Ureter (tissue), 1 donor: ENCODE results near the gene ZNF652. TPM values are rescaled to one million over a fixed set of nuclear protein-coding genes. Genes with fewer than 3 reads are reported as not detected.
"Not testable (repeated sequence)": the region's sequence is repeated elsewhere in the genome, so short reads cannot be mapped to it uniquely, and the experiment has no call there.

Source experiments
- DNase-seq: peaks from one replicate; pipeline ENCODE4 v3.0.0-alpha.2; 2020; ENCODE audit warnings: low spot score
- total RNA-seq: library from RNA; stranded (reverse); gene quantifications from one replicate; pipeline ENCODE4 v1.2.4, GENCODE V29; 2023
- donor health status: DM: yes; HTN: yes; CAD: no.

Gene ZNF652
- total RNA-seq, 1 donor from 2014 or later = 44.6 TPM

- no peak for DNase-seq
Measured at GRCh38 chr17:49316889-49317675, 45.0 kb downstream of the ZNF652 start.

GRCh38 chr17:49316258-49316570 lies 45.8 kb downstream of the ZNF652 start:
- DNase-seq = no peak

DNA sequence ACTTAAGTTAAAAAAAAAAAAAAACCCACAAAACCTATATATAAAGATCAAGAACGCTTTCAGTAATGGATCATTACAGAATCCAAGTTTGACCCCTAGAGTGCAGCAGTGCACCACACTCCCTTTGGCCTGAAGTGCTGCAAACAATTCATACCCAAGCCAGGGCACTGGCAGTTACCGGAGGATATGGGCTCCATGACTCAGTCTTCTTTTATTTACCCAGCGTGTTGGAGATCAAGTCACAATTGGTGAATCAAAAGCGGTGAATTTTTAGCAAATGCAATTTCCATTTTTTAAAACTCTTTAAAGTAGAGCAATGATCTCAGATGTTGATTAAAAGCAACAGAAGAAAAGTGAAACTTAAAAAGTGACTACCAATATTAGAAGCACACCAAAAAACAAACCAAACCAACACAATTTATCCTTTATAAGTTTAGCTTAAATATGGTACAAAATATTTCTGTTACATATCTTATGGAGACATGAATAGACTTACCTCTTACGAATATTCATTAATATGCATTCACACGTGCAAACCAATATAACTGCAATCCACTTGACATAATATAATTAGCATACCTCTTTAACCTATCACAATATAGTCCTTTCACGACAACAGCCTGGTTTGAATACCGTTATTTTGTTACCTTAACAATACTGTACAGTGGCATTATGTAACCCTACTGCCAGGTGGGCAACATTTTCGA lies 46.3 kb downstream of the ZNF652 start:
- peak; percentile 82 for DNase-seq

- no peak for DNase-seq
Measured at GRCh38 chr17:49312722-49313121, 49.3 kb downstream of the ZNF652 start.

DNA sequence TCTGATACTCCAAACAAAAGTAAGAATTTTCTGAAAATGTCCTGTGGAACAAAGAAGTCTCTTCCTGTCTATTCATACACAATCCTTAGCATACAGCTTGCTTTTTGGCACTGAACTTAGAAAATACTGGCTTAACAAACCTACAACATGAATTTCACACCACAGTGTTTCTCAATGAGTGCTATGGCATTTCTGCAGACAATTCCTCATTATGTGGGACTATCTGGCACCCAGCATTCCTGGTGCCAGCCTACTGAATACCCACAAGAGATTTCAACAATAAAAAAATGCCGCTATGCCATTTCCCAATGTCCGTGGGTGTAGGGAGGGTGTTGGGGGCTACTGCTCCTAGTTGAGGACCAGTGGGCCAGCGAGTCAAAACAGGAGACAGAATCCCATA lies 62.1 kb downstream of the ZNF652 start:
- no peak for DNase-seq

GRCh38 chr17:49298371-49298976 lies 63.6 kb downstream of the ZNF652 start:
- no peak for DNase-seq

DNA sequence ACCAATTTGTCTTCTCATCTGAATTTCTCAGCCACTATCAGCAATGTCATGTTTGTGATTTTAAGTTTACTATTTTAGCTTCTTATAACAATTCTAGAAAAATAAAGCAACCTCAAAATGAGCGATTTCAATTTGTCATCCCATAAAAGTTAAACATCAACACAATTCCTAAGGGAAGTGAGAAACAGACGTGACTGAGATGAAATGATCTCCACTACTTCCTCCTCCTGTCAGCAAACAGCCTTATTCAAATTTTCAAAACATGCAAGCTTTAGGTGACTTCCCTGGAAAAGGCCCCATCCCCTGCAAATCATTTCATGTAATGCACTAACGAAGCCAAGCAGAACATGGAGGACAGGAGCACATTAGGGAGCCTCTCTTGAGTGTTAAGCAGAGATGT lies 64.9 kb downstream of the ZNF652 start:
- no peak for DNase-seq

DNA sequence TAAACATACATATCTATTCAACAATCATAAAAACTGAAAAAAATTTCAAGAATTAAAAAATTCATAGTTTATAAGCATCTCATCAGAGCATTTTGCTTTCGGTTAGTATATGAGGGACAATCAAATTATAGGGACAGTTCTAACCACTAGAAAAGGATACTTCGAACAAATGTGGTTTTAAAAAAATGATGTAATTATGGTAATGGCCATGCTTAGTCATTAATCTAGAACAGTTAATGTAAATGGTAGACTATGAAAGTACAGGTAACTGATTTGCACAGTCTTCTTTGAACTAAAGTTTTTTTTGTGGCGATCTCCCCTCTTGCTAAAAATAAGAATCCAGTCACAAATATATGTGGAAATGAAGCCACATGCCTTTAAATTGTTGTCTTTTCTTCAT lies 67.9 kb downstream of the ZNF652 start:
- DNase-seq = no peak

GRCh38 chr17:49292901-49293300 lies 69.1 kb downstream of the ZNF652 start:
- no peak for DNase-seq

DNA sequence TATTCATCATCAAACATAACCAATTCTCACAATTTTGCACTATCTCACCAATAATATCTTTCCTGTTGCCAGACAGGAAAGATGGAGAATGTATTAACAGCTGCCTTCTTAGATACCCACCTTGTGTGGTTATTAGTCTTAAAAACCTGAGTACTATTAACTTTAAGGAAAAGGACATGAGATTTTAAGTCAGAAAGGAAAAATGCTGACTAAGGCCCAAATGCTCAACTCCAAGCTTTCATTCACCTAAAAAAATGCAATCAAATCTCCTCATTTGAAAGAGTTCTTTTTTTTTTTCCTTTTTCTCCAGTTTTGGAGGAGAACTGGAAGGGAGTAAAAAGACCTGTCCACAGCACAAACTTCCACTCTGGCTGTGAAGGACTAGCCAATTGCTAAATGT lies 70.1 kb downstream of the ZNF652 start:
- no peak for DNase-seq

DNA sequence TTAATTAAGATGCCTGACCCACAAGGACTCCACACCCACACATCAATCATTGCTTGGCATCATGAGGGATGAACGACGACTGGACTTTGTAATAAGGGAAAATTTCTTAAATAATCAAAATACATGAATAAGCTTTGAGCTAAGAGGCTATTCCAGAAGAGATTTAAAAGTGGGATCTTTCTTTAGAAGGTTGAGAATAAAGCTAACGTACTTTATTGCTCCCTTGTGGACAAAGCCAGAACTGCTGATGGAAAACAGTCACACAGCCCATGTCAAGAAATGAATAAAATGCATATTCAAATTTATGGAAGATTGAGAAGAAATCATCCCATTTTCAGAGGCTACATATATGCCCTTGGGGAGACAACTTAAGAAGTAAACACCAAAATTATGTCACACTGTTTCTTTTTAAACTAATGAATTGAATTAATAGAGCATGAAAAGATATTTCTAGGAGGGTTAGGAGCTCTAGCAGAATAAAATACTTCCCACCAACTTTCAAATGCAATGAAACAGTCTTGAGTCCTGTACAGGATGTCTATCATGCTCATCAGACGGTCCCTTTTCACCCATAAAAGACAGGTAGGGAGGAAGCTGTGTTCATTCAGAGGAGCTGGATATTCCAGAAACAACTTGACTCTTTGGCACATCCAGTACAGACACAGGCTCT lies 71.2 kb downstream of the ZNF652 start:
- no peak for DNase-seq

- DNase-seq = no peak
Measured at GRCh38 chr17:49288388-49288787, 73.7 kb downstream of the ZNF652 start.

DNA sequence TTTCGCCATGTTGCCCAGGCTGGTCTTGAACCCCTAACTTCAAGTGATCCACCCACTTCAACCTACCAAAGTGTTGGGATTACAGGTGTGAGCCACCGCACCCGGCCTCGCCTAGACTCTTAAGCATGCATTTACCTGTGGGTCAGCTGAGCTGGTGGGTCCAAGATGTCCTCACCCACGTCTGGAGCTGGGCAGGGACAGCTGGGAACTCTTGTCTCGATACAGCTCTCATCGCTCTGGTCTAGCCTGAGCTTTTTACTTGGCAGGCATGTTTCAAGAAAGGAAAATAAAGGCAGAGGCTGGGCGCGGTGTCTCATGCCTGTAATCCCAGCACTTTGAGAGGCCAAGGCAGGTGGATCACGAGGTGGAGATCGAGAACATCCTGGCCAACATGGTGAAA lies 74.6 kb downstream of the ZNF652 start:
- DNase-seq = no peak

GRCh38 chr17:49286261-49286973 lies 75.6 kb downstream of the ZNF652 start:
- DNase-seq = not testable (repeated sequence)

GRCh38 chr17:49285716-49286115 lies 76.3 kb downstream of the ZNF652 start:
- DNase-seq = no peak

GRCh38 chr17:49280918-49281317 lies 81.1 kb downstream of the ZNF652 start:
- DNase-seq = no peak

DNA sequence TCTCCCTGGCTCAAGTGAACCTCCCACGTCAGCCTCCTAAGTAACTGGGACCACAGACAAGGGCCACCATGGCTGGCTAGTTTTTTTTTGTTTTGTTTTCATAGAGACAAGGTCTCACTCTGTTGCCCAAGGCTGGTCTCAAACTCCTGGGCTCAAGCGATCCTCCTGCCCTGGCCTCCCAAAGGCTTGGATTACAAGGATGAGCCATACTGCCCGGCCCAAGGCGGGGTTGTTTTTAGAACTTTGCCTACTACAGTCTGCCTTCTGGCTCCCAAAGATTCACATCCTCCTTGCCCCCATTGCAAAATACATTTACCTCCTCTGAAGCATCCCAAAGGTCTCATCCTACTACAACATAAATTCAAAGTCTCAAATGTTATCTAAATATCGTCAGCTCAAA lies 82.0 kb downstream of the ZNF652 start:
- no peak for DNase-seq

GRCh38 chr17:49279263-49280015 lies 82.6 kb downstream of the ZNF652 start:
- not testable (repeated sequence) for DNase-seq

DNA sequence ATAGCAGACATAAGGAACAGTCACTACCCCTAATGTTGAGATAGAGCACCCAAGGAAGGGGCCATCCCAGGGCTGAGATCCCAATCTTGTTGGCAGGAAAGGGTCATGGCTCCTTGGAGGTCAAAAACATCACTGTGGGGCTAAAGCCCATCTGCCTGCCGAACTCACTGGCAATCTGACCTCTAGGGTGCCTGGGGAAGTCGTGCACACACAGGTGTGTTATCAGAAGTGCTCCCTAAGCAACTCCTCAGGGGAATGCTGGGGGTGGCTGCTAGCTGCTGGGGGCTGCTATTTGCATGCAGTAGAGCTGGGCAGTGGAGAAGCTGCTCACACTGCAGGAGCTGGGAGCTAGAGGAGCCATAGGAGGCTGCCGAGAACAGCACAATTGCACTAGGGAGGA lies 84.0 kb downstream of the ZNF652 start:
- DNase-seq = no peak

- no peak for DNase-seq
Measured at GRCh38 chr17:49277638-49278037, 84.4 kb downstream of the ZNF652 start.

GRCh38 chr17:49275981-49276380 lies 86.1 kb downstream of the ZNF652 start:
- DNase-seq = not testable (repeated sequence)
